ENCODE measurements around the gene PRR30.
A peak's percentile ranks its signal among the peaks of the same experiment; 100 is the strongest.

The PRR30 gene

DNA sequence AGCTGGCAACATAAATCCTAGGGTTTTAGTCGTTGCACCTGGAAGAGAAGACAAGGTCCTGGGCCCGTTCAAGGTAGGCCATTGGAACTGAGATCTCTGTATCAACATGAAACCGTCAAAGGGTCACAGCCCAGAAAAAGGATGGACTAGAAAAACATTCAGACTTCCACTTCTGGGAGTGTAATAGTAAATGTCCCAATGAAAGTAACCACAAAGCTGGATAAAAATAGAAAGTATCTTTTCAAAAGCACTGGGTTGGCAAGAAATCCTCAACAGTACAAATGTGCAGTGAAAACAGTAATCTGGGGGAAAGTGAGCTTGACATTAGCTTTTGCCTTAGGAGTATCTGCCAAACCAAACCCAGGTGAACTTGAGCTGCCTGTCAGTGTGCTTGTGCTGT lies 33.2 kb downstream of the PRR30 start:
- FAIRE-seq = no peak
- DNase-seq (ENCODE audit: insufficient read length) = no peak

DNA sequence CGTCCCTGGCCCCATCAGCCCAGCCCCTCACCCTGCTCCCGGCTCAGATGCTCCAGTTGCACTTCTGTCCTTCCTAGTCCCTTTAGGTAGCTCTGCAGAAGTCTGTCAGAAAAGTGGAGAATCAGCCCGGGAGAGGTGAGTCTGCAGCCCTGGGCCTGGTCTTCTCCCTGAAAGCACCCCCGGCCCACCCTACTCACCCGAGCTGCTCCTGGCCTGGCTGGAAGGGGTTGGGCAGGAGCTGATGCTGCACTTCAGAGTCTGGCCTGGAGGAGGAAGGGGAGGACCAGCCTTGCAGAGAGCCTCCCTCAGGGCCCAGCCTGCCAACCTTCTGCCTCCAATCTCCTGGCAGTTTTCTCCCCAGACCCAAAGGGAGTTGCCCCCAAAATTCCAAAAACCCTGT lies 36.9 kb downstream of the PRR30 start:
- no peak for DNase-seq (ENCODE audit: insufficient read length)
- FAIRE-seq = no peak
- TF ChIP-seq TAF1 (IDR thresholded peaks at IDR 0.05; ENCODE audit: borderline replicate concordance, low read depth, low read length) = no peak
- no peak for TF ChIP-seq POLR2A (IDR thresholded peaks at IDR 0.05; ENCODE audit: low read depth, low read length)
- TF ChIP-seq POLR2AphosphoS5 (IDR thresholded peaks at IDR 0.05; ENCODE audit: low read depth, low read length) = no peak

More for the DNA sequence above, 33.2 kb downstream of the PRR30 start:
- TF ChIP-seq POLR2A (IDR thresholded peaks at IDR 0.05; ENCODE audit: low read depth, low read length) = no peak
- no peak for TF ChIP-seq TAF1 (IDR thresholded peaks at IDR 0.05; ENCODE audit: borderline replicate concordance, low read depth, low read length)
- no peak for TF ChIP-seq POLR2AphosphoS5 (IDR thresholded peaks at IDR 0.05; ENCODE audit: low read depth, low read length)

- TF ChIP-seq TAF1 (IDR thresholded peaks at IDR 0.05; ENCODE audit: borderline replicate concordance, low read depth, low read length) = no peak
- TF ChIP-seq POLR2AphosphoS5 (IDR thresholded peaks at IDR 0.05; ENCODE audit: low read depth, low read length) = no peak
- no peak for TF ChIP-seq POLR2A (IDR thresholded peaks at IDR 0.05; ENCODE audit: low read depth, low read length)
- FAIRE-seq (no peak), DNase-seq (ENCODE audit: insufficient read length) (no peak)
Observed at GRCh38 chr2:27100036-27100435, 39.2 kb downstream of the PRR30 start.

GRCh38 chr2:27099334-27099955 lies 39.8 kb downstream of the PRR30 start:
- no peak for FAIRE-seq
- TF ChIP-seq POLR2AphosphoS5 (IDR thresholded peaks at IDR 0.05; ENCODE audit: low read depth, low read length) (no peak), POLR2A (IDR thresholded peaks at IDR 0.05; ENCODE audit: low read depth, low read length) (no peak), TAF1 (IDR thresholded peaks at IDR 0.05; ENCODE audit: borderline replicate concordance, low read depth, low read length) (no peak)
- no peak for DNase-seq (ENCODE audit: insufficient read length)

GRCh38 chr2:27097341-27097740 lies 41.9 kb downstream of the PRR30 start:
- TF ChIP-seq TAF1 (IDR thresholded peaks at IDR 0.05; ENCODE audit: borderline replicate concordance, low read depth, low read length) (no peak), POLR2AphosphoS5 (IDR thresholded peaks at IDR 0.05; ENCODE audit: low read depth, low read length) (no peak), POLR2A (IDR thresholded peaks at IDR 0.05; ENCODE audit: low read depth, low read length) (no peak)
- FAIRE-seq (no peak), DNase-seq (ENCODE audit: insufficient read length) (no peak)

DNA sequence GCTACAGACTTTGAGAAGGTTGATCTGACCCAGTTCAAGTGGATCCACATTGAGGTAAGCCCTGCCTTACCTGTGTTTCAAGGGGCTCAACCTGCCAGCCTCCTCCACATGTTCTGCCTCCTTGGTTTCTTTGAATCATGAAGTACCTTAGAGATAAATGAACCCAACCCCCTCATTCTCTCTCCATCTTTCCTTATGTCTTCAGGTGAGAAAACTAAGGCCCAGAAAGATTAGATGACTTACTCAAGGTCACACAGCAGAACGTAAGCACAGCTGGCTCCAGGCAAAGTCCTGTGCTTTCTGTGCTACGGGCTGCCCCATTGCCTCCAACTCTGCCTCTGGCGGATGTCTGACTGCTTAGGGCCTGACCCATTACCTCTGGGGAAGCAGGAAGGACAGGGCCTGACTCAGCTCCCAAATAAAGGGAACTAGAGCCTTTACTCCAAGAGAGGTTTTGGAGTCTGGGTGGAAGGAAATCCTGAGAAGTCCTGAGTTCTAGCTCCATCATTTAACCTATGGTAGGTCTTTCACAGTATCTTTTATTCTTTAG lies 42.4 kb downstream of the PRR30 start:
- FAIRE-seq = no peak
- no peak for DNase-seq (ENCODE audit: insufficient read length)
- TF ChIP-seq POLR2A (IDR thresholded peaks at IDR 0.05; ENCODE audit: low read depth, low read length) = no peak
- TF ChIP-seq POLR2AphosphoS5 (IDR thresholded peaks at IDR 0.05; ENCODE audit: low read depth, low read length) = no peak
- TF ChIP-seq TAF1 (IDR thresholded peaks at IDR 0.05; ENCODE audit: borderline replicate concordance, low read depth, low read length) = no peak

DNA sequence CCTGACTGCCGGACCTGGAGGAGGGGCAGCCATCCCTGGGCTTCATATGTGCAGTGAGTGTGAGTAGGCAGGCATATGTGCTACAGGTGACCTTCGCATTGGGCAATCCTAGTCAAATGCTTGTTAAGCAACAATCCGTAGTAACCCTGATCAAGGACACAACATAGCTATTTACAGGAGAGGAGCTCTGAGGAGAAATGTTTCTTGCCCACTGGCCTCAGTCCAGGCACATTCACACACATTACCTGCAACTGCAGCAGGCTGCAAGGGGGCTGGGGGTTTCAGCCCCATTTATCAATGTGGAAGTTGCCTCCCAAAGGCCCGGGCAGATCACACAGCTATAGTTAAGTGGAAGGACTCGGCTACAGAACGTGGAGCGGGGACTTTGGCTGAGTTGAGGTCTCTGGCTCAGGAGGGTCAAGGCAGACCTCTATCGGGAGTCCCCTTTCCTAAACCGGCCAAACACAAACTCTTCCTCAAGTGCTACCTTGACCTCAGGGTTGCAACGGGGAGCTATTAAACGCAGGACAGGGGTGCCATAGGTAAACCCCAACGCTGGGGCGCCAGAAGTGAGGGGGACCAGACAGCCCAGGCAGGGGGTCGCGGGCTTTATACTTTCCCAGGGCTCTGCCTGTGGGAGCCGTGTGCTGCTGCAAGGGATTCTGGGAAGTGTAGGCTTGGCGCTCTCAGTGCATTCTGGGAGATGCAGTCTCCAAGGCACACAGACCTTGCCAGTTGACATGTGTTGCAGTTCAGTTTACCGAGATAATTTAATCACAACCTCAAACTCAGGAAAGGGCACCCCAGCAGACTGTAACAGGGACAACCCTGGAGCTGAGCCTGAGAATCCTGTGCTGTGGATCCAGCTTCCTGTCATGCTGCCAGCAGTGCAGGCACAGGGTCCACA lies 43.2 kb downstream of the PRR30 start:
- DNase-seq (ENCODE audit: insufficient read length) = peak; percentile 81
- TF ChIP-seq TAF1 (IDR thresholded peaks at IDR 0.05; ENCODE audit: borderline replicate concordance, low read depth, low read length) (no peak), POLR2A (IDR thresholded peaks at IDR 0.05; ENCODE audit: low read depth, low read length) (no peak), POLR2AphosphoS5 (IDR thresholded peaks at IDR 0.05; ENCODE audit: low read depth, low read length) (no peak)
- peak; percentile 89 for FAIRE-seq

- TF ChIP-seq POLR2AphosphoS5 (IDR thresholded peaks at IDR 0.05; ENCODE audit: low read depth, low read length) (no peak), TAF1 (IDR thresholded peaks at IDR 0.05; ENCODE audit: borderline replicate concordance, low read depth, low read length) (no peak), POLR2A (IDR thresholded peaks at IDR 0.05; ENCODE audit: low read depth, low read length) (no peak)
- no peak for FAIRE-seq
- DNase-seq (ENCODE audit: insufficient read length) = no peak
Observed at GRCh38 chr2:27095427-27095744, 43.8 kb downstream of the PRR30 start.

GRCh38 chr2:27094353-27094984 lies 44.7 kb downstream of the PRR30 start:
- no peak for TF ChIP-seq POLR2A (IDR thresholded peaks at IDR 0.05; ENCODE audit: low read depth, low read length)
- no peak for TF ChIP-seq POLR2AphosphoS5 (IDR thresholded peaks at IDR 0.05; ENCODE audit: low read depth, low read length)
- TF ChIP-seq TAF1 (IDR thresholded peaks at IDR 0.05; ENCODE audit: borderline replicate concordance, low read depth, low read length) = no peak
- FAIRE-seq = no peak
- no peak for DNase-seq (ENCODE audit: insufficient read length)

- FAIRE-seq = no peak
- TF ChIP-seq POLR2A (IDR thresholded peaks at IDR 0.05; ENCODE audit: low read depth, low read length) (no peak), POLR2AphosphoS5 (IDR thresholded peaks at IDR 0.05; ENCODE audit: low read depth, low read length) (no peak), TAF1 (IDR thresholded peaks at IDR 0.05; ENCODE audit: borderline replicate concordance, low read depth, low read length) (no peak)
- no peak for DNase-seq (ENCODE audit: insufficient read length)
Observed at GRCh38 chr2:27093430-27094352, 45.5 kb downstream of the PRR30 start.

Measured in GM12892 (cell line).